ENCODE measurements around the gene C5AR1. TPM values are rescaled to one million over a fixed set of nuclear protein-coding genes. Genes with fewer than 3 reads are reported as not detected.

Gene C5AR1
- total and polyA plus RNA-seq, 9 of the 15 experiments (the other 6 are each of a cell fraction or from before 2014, with no cell fraction given): 0.06 to 1.6 (median 0.28) TPM; not detected in 3

DNA sequence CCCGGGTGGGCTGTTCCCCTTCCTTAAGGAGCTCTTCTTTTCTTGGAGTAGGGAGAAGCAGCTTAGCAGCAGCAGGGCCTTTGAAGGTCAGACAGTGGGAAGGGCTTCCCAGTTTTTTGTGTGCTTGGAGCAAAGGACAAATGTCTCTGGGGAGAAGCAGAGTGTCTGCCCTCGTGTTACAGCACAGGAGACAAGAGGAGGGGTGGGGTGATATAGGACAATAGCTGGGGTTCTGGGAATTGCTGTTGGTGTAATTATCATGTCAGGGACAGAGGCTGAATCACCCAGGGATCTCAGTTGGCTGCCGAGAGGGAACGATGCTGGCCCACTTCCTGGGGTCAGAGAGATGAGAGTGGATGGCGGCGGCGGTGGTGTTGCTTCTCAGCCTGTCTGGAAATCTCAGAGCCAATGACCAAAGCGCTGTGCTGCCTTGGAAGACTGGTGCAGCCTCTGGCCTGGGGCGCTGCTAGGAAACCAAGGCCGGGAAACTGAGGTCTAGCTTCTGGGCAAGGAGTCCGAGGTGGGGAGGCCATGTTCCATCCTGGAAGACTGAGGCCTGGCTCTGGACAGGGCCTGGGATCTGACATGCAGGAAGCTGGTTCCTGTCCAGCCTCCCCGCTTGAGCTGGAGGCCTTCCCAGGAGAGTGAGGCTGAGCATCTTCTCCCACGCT lies 33.7 kb upstream of the C5AR1 start (continued):
- TF ChIP-seq, protein P1, sequence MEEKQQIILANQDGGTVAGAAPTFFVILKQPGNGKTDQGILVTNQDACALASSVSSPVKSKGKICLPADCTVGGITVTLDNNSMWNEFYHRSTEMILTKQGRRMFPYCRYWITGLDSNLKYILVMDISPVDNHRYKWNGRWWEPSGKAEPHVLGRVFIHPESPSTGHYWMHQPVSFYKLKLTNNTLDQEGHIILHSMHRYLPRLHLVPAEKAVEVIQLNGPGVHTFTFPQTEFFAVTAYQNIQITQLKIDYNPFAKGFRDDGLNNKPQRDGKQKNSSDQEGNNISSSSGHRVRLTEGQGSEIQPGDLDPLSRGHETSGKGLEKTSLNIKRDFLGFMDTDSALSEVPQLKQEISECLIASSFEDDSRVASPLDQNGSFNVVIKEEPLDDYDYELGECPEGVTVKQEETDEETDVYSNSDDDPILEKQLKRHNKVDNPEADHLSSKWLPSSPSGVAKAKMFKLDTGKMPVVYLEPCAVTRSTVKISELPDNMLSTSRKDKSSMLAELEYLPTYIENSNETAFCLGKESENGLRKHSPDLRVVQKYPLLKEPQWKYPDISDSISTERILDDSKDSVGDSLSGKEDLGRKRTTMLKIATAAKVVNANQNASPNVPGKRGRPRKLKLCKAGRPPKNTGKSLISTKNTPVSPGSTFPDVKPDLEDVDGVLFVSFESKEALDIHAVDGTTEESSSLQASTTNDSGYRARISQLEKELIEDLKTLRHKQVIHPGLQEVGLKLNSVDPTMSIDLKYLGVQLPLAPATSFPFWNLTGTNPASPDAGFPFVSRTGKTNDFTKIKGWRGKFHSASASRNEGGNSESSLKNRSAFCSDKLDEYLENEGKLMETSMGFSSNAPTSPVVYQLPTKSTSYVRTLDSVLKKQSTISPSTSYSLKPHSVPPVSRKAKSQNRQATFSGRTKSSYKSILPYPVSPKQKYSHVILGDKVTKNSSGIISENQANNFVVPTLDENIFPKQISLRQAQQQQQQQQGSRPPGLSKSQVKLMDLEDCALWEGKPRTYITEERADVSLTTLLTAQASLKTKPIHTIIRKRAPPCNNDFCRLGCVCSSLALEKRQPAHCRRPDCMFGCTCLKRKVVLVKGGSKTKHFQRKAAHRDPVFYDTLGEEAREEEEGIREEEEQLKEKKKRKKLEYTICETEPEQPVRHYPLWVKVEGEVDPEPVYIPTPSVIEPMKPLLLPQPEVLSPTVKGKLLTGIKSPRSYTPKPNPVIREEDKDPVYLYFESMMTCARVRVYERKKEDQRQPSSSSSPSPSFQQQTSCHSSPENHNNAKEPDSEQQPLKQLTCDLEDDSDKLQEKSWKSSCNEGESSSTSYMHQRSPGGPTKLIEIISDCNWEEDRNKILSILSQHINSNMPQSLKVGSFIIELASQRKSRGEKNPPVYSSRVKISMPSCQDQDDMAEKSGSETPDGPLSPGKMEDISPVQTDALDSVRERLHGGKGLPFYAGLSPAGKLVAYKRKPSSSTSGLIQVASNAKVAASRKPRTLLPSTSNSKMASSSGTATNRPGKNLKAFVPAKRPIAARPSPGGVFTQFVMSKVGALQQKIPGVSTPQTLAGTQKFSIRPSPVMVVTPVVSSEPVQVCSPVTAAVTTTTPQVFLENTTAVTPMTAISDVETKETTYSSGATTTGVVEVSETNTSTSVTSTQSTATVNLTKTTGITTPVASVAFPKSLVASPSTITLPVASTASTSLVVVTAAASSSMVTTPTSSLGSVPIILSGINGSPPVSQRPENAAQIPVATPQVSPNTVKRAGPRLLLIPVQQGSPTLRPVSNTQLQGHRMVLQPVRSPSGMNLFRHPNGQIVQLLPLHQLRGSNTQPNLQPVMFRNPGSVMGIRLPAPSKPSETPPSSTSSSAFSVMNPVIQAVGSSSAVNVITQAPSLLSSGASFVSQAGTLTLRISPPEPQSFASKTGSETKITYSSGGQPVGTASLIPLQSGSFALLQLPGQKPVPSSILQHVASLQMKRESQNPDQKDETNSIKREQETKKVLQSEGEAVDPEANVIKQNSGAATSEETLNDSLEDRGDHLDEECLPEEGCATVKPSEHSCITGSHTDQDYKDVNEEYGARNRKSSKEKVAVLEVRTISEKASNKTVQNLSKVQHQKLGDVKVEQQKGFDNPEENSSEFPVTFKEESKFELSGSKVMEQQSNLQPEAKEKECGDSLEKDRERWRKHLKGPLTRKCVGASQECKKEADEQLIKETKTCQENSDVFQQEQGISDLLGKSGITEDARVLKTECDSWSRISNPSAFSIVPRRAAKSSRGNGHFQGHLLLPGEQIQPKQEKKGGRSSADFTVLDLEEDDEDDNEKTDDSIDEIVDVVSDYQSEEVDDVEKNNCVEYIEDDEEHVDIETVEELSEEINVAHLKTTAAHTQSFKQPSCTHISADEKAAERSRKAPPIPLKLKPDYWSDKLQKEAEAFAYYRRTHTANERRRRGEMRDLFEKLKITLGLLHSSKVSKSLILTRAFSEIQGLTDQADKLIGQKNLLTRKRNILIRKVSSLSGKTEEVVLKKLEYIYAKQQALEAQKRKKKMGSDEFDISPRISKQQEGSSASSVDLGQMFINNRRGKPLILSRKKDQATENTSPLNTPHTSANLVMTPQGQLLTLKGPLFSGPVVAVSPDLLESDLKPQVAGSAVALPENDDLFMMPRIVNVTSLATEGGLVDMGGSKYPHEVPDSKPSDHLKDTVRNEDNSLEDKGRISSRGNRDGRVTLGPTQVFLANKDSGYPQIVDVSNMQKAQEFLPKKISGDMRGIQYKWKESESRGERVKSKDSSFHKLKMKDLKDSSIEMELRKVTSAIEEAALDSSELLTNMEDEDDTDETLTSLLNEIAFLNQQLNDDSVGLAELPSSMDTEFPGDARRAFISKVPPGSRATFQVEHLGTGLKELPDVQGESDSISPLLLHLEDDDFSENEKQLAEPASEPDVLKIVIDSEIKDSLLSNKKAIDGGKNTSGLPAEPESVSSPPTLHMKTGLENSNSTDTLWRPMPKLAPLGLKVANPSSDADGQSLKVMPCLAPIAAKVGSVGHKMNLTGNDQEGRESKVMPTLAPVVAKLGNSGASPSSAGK (IDR thresholded peaks at IDR 0.05): peak; percentile 14; the same call in 1 of the 2 replicates
- TF ChIP-seq ZNF589 (CRISPR knock-in tag; IDR thresholded peaks at IDR 0.05; ENCODE audit: low read depth): 0 out of 2 replicates have a peak, but pooled peaks have one; percentile 22
- peak; percentile 31; the same call in 1 of the 2 replicates for TF ChIP-seq POLR2G (IDR thresholded peaks at IDR 0.05; ENCODE audit: low read depth, low read length)
- TF ChIP-seq SP1 (CRISPR knock-in tag; IDR thresholded peaks at IDR 0.05): peak; percentile 50; the same call in 1 of the 2 replicates
- no peak for TF ChIP-seq POLR3G (IDR thresholded peaks at IDR 0.05; ENCODE audit: extremely low read depth, insufficient read length, insufficient replicate concordance)
- no peak for TF ChIP-seq RFX1 (IDR thresholded peaks at IDR 0.05)
- TF ChIP-seq SMARCA4 (IDR thresholded peaks at IDR 0.05): 0 out of 2 replicates have a peak, but pooled peaks have one; percentile 11
- TF ChIP-seq, protein P2, sequence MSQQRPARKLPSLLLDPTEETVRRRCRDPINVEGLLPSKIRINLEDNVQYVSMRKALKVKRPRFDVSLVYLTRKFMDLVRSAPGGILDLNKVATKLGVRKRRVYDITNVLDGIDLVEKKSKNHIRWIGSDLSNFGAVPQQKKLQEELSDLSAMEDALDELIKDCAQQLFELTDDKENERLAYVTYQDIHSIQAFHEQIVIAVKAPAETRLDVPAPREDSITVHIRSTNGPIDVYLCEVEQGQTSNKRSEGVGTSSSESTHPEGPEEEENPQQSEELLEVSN (IDR thresholded peaks at IDR 0.05; ENCODE audit: borderline replicate concordance in 1 of 2, extremely low read depth in 1 of 2, insufficient read depth in 1 of 2, insufficient read length in 1 of 2, low read depth in 1 of 2, low read length in 1 of 2, poor library complexity in 1 of 2, severe bottlenecking in 1 of 2): peak in 1 of 2 experiments; percentile 7
- TF ChIP-seq JUND (IDR thresholded peaks at IDR 0.05; ENCODE audit: borderline replicate concordance, low read depth, low read length): 0 out of 2 replicates have a peak, but pooled peaks have one; percentile 34
- TF ChIP-seq JUND (tag; IDR thresholded peaks at IDR 0.05; ENCODE audit: borderline replicate concordance, low read depth, low read length): no peak; the same call in 2 of the 3 replicates
- TF ChIP-seq FOXK1 (CRISPR knock-in tag; IDR thresholded peaks at IDR 0.05; ENCODE audit: borderline replicate concordance): 0 out of 2 replicates have a peak, but pooled peaks have one; percentile 22
- TF ChIP-seq TCF3 (CRISPR knock-in tag; IDR thresholded peaks at IDR 0.05): peak; percentile 5; the same call in 1 of the 2 replicates
- TF ChIP-seq SMC3 (conservative IDR thresholded peaks at IDR 0.05; ENCODE audit: insufficient read depth, low read depth, low read length): no peak
- no peak for TF ChIP-seq ZNF586 (CRISPR knock-in tag; conservative IDR thresholded peaks at IDR 0.05)
- TF ChIP-seq ZNF830 (CRISPR knock-in tag; IDR thresholded peaks at IDR 0.05): no peak

Data from K562 (cell line).